Measurements from ENCODE around the gene EVC2. TPM values are rescaled to one million over a fixed set of nuclear protein-coding genes. Genes with fewer than 3 reads are reported as not detected.

Gene EVC2
- total and polyA plus RNA-seq, 2 of the 4 experiments (the other 2 are of a cell fraction) = 2.7 to 5.9 TPM

GRCh38 chr4:5710065-5710960 is 2.0 kb upstream of the EVC2 start:
- Histone ChIP-seq H3K36me3 (ENCODE audit: control insufficient read depth, insufficient read depth, low read length) (no peaks in the 10 kb centered on the region), H4K8ac (ENCODE audit: low read depth in 2 of 2, low read length in 2 of 2) (peak overlapping the region; percentile 91 to 93), H3K56ac (ENCODE audit: extremely low read depth, insufficient read depth, low read length) (peak overlapping the region; percentile 61; the same call in 1 of the 2 replicates), H3K79me1 (ENCODE audit: low read depth in 1 of 2, low read length in 2 of 2) (peaks cover 31 to 68% of the 10 kb centered on the region in 2 experiments), H2AK9ac (replicated peaks; ENCODE audit: low read depth, low read length, poor library complexity) (peak overlapping the region; percentile 93), H3K9me3 (ENCODE audit: control insufficient read depth, insufficient read depth, low read length) (peaks cover 2% of the 10 kb centered on the region; the same call in 1 of the 2 replicates), H2BK15ac (ENCODE audit: low read depth, low read length) (peak overlapping the region; percentile 99), H4K20me1 (ENCODE audit: insufficient read depth, low read length) (peaks cover 30% of the 10 kb centered on the region), H2AFZ (replicated peaks; ENCODE audit: low read length, poor library complexity) (peak overlapping the region; percentile 95), H3K4ac (ENCODE audit: low read depth, low read length) (peak overlapping the region; percentile 98), H4K91ac (ENCODE audit: insufficient read depth, low read depth, low read length) (peak overlapping the region; percentile 89), H3K4me1 (ENCODE audit: control insufficient read depth, insufficient read depth, low read length) (peaks cover 33% of the 10 kb centered on the region), H3K9me1 (ENCODE audit: insufficient read depth, low read length) (peaks cover 42% of the 10 kb centered on the region), H2BK20ac (ENCODE audit: low read depth, low read length) (peak overlapping the region; percentile 81), H2BK120ac (ENCODE audit: low read depth, low read length) (peak overlapping the region; percentile 94), H3K14ac (replicated peaks; ENCODE audit: low read depth, low read length) (peak overlapping the region; percentile 94), H3K27ac (ENCODE audit: insufficient read depth, low read length) (peak overlapping the region; percentile 85), H3K4me2 (ENCODE audit: low read depth, low read length) (peak overlapping the region; percentile 89), H2BK5ac (ENCODE audit: low read depth, low read length, poor library complexity, severe bottlenecking) (peak overlapping the region; percentile 69), H3K9ac (ENCODE audit: low read depth, low read length) (peak overlapping the region; percentile 78), H3K4me3 (ENCODE audit: insufficient read depth, low read depth, low read length) (peak overlapping the region; percentile 83; the same call in 1 of the 2 replicates), H3K27me3 (ENCODE audit: control insufficient read depth, insufficient read depth, low read length) (no peaks in the 10 kb centered on the region), H3K23ac (ENCODE audit: low read depth, low read length) (peak overlapping the region; percentile 89), H3K18ac (ENCODE audit: low read depth, low read length) (peak overlapping the region; percentile 73), H4K5ac (ENCODE audit: low read depth, low read length) (peak overlapping the region; percentile 80), H2AK5ac (ENCODE audit: low read depth, low read length) (peak overlapping the region; percentile 86)
- BruUV-seq (replicated peaks) = no TSS peak
- ATAC-seq (ENCODE audit: low read depth) (peak; percentile 38), DNase-seq (peak; percentile 18)
- intact Hi-C loops (cut with micrococcal nuclease) (loop anchor here (2.0 kb wide), 1 partner anchor 48 kb away; no protein-coding TSS in a partner anchor), dilution Hi-C loops (cut with HindIII; ENCODE audit: low sequenced_read_pairs, unreplicated experiment) (no loop called here), in situ Hi-C loops (cut with MboI; ENCODE audit: low sequenced_read_pairs) (no loop called here)
- TF ChIP-seq RCOR1 (IDR thresholded peaks at IDR 0.05; ENCODE audit: insufficient replicate concordance, low read length) (no peak), POLR2A (IDR thresholded peaks at IDR 0.05; ENCODE audit: low read depth, low read length) (no peak), MAZ (IDR thresholded peaks at IDR 0.05; ENCODE audit: borderline replicate concordance, low read depth, low read length) (no peak), RFX5 (IDR thresholded peaks at IDR 0.05; ENCODE audit: low read depth, low read length) (no peak), CEBPB (IDR thresholded peaks at IDR 0.05; ENCODE audit: low read depth, low read length) (no peak), MXI1 (IDR thresholded peaks at IDR 0.05; ENCODE audit: borderline replicate concordance, low read depth, low read length) (no peak)
- TF ChIP-seq, protein P1, sequence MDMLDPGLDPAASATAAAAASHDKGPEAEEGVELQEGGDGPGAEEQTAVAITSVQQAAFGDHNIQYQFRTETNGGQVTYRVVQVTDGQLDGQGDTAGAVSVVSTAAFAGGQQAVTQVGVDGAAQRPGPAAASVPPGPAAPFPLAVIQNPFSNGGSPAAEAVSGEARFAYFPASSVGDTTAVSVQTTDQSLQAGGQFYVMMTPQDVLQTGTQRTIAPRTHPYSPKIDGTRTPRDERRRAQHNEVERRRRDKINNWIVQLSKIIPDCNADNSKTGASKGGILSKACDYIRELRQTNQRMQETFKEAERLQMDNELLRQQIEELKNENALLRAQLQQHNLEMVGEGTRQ (IDR thresholded peaks at IDR 0.05; ENCODE audit: low read depth, low read length) = no peak
- TF ChIP-seq, protein P2, sequence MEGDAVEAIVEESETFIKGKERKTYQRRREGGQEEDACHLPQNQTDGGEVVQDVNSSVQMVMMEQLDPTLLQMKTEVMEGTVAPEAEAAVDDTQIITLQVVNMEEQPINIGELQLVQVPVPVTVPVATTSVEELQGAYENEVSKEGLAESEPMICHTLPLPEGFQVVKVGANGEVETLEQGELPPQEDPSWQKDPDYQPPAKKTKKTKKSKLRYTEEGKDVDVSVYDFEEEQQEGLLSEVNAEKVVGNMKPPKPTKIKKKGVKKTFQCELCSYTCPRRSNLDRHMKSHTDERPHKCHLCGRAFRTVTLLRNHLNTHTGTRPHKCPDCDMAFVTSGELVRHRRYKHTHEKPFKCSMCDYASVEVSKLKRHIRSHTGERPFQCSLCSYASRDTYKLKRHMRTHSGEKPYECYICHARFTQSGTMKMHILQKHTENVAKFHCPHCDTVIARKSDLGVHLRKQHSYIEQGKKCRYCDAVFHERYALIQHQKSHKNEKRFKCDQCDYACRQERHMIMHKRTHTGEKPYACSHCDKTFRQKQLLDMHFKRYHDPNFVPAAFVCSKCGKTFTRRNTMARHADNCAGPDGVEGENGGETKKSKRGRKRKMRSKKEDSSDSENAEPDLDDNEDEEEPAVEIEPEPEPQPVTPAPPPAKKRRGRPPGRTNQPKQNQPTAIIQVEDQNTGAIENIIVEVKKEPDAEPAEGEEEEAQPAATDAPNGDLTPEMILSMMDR (conservative IDR thresholded peaks at IDR 0.05; ENCODE audit: low read depth, low read length) = peak; percentile 32; the same call in 1 of the 2 replicates
- WGBS, 2 experiments (ENCODE audit: extremely low coverage in 2 of 2, insufficient read length in 1 of 2) = 0% methylated on average over 4 of the region's 13 CpGs; no CpG with 5 or more reads in 1 of the 2 experiments
- CTCF ChIA-PET = interaction anchor here (1.0 to 1.2 kb wide), 2 partner anchors 30 to 47 kb away, joined by 3 to 4 read pairs; no protein-coding TSS in a partner anchor
- POLR2A ChIA-PET (ENCODE audit: unreplicated experiment) = interaction anchor here (1.2 kb wide), 1 partner anchor 12 kb away, joined by 3 read pairs; no protein-coding TSS in a partner anchor

Data from IMR-90 (cell line).